ENCODE measurements around the gene PTPRM.
A peak's percentile ranks its signal among the peaks of the same experiment; 100 is the strongest.

Gene PTPRM

DNA sequence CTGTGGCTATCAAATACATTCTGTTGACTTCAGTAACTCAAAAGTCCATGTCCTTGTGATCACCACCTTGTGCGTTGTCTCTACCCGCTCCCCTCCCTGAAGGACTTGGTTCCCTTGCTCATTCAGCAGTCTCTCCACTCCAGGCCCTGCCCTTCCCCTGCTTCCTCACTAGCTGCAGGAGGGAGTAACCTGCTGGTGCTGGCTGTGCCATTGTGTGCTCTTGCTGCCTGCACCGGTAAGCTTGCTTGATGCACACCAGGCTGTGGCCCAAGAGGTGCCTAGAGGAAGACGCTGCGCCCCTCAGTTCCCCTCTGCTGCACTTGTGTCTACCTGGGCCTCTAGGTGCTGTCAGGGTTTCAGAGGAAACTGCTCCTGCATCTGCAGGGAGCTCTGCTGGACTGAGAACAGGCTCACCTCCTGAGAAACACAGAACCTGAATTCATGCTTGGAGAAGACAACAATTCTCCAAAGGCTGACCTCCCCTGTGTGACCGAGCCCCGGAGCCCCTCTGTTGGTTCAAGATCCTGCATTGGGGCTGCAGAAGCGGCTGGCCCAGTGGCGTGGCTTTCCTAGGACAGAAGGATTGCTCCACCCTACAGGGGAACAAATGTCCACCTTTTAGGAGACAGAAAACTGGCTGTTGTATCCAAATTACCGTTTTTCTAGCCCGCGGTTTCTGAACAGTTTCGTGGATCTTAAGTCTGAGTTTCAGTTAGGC is 33.6 kb downstream of the PTPRM start:
- peak; percentile 27 to 39 for DNase-seq

DNA sequence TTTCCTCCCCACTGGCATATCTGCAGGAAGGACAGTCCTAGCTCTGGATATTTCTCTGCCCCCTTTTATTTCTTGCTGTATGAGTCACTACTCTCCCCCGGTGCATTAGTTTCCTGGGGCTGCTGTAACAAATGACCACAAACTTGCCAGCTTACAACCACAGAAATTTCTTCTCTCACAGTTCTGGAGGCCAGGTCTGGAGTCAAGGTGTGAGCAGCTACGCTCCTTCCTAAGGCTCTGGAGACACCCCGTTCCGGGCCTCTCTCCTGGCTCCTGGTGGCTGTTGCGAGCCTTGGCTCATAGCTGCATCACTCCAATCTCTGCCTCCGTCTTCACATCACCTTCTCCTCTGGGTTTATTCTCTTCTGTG is 34.1 kb downstream of the PTPRM start:
- DNase-seq: peak; percentile 55 to 64

DNA sequence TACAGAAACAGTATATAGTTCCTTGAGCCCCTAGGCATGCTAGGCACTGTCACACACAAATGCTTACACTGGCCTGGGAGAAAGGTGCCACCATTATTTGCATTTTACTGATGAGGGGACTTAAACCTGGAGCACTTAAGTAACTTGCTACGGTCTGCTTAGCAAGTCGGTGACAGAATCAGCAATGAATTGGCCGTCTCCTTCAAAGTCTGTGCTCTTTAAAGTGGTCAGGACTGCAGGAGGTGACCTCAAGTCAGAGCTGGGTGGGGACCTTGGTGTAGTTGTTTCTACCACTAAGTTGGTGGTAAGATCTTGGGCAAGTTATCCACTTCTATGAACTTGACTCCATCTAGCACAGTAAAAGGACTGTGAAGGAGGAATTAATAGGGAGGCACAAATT is 34.8 kb downstream of the PTPRM start:
- no peak for DNase-seq

DNA sequence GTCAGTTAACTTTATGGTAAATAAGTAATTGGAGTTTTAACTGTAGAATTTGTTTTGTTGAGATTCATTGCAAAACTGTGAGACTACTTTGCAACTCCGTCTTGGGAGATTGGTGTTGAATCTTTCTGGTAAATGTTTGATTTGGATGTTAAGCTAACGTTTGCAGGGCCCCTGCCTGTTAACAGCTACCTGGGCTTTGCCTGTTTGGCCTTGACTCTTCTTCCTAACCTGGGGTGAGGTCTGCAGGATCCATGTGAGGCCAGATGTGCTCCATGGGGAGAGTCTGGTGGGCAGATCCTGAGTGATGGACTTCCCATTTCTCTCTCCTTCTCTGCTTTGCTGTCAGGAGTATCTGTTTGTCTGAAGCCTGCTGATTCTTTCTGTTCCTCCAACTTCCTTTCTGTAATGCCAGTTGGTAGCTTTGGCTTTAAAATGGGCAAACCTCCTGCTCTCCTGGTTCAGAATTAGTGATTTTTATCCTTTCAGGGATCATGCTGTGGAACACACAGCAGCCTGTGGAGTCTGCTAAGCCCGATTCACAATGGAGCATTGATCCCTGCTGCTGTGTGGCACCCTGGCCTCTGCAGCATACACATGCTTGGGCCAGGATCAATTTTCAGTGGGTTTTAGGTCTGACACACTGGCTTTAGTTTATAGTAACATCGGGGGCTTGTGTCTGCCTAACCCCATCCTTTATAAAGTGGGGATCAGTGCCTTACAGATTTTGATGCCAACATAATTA is 36.3 kb downstream of the PTPRM start:
- no peak for DNase-seq

DNA sequence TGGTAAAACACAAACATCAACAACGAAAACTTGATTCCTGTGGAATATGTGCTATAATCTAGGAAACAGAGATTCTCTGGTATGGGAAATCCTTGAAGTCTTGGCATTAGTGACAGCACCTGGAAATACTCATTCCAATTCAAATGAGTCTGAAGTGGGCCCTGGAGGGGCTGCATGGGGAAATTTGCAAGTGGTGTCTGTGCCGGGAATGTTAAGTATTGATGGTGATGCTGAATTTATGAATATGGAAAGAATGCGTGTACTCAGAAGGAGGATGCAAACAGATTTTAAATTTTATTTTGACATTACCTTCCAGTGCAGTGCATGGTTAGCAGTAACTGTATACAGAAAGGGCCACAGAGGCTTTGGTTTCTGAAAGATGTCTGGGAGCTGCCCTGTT is 37.2 kb downstream of the PTPRM start:
- DNase-seq: no peak

DNA sequence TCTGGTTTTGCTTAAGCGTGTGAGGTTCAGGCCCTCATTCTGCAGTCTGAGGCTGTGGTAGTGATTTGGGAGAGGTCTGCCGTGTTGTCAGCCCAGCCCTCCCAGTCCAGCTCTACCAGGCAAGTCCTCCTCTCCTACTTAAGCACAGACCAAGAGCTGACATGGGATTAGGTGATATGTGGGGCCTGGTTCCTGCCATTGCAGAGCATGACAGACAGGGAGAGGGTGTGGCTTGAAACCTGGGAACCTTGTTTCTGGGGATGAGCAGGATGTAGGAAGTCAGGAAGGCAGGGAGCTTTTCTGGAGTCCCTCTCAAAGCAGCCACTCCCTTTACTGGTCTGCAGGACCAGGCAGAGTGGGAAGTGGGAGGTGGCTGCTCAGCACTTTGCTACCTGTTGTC is 38.6 kb downstream of the PTPRM start:
- no peak for DNase-seq

DNA sequence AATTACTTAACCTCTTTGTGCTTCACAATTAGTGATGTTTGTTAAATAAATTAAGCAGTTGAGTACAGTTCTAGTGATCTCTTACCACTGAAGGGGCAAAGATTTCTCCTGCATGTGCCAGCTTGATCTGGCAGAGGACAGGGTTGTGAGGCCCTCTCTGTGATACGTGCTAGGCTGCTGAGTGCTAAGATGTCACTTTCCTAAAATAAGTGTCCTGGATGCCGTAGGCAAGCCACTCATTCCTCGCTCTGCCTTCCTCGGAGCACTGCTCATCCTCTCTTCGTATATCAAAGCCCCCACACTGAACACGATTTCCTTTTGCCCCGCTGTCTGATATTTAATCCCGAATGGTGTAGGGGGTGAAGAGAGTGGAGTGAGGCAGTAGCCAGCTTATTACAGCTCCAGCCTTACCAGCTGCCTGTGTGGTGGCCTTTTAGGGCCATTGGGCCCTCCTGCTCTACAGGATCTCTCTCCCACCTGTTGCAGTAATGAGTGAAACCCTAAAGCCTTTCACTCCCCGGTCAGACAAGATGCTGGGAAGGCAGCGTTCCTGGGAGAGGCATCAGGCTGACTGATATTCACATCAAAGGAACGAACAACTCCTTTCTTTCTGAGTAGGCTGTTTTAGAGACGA is 40.5 kb downstream of the PTPRM start:
- no peak for DNase-seq

DNA sequence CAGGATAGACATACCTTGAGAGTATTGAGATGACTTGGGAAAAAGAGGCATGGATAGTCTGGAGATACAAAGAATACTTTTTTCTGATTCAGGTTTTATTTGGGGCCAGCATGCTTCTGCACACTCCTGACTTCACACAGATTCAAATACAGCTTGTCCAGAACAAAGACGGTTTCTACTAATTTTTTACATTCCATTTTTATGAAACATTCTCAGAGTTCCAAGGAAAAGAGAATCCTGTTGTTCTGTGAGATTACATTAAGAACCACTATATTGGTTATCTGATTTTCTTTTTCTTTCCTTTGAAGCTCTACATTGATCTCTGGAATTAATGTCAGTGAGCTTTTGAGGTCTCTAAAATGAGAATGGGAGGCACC is 41.0 kb downstream of the PTPRM start:
- no peak for DNase-seq

DNA sequence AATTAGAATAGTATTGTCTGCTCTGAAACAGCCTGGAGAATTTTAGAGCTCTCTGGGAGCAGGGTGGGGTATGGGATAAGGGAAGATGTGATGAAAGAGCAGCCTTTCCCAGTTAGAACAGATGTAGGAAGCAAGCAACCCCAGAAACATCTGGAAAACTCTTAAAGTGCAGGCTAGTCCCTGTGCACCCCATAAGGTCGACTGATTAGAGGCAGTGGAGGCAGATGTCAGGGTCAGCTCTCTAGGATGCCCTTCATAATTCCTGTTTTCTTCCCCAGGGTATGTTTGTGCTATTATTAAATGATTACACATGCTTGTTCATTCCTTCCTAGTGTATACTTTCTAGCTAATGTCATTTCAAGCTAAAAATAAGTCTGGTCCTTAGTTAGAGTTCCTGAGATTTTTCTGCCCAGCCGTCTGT is 41.7 kb downstream of the PTPRM start:
- no peak for DNase-seq

DNA sequence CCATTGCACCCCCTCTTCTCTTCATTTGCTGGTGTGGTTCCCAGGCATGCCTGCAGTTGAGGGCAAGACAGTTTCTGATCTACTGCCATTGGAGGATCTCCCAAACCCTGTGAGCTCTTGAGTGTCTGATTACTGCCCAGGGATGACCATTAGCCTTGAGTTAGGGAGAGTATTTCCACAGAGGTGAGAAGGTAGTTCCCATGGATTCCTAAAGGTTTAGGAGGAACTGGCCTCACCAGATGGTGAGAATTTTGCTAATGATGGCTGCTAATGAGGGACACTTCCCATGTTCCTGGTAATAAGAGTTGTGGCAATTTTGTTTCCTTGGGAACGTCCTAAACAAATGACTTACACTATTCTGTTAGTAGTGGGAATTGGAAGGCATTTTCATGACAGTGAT is 42.5 kb downstream of the PTPRM start:
- no peak for DNase-seq

DNA sequence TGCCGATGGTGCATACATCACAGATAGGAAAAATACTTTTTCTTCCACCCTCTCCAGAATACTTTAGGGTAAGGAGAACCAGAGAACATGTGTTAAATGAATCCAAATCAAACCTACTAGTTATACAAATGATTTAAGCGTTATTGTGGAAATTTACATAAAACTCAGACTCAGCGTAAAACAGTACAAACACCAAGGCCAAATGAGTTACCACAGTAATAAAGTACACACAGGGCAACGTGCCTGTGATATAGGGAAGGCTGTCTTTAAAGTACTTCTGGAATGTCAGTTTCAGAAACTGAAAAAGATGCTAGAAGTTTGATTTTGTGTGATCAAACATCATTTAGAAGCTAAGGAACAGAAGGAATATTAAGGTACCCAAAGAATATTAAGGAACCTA is 46.9 kb downstream of the PTPRM start:
- no peak for DNase-seq

DNA sequence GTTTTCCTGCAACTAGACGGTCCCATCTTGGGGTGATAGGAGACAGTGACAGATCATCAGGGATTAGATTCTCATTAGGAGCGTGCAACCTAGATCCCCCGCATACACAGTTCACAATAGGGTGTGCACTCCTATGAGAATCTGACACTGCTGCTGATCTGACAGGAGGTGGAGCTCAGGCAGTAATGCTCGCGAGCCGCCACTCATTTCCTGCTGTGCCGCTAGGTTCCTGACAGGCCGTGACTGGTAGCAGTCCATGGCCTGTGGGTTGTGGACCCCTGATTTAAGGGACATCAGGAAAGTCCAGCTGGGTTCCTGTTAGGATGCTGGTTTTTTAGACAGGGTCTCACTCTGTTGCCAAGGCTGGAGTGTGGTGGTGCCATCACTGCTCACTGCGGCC is 48.7 kb downstream of the PTPRM start:
- no peak for DNase-seq

DNA sequence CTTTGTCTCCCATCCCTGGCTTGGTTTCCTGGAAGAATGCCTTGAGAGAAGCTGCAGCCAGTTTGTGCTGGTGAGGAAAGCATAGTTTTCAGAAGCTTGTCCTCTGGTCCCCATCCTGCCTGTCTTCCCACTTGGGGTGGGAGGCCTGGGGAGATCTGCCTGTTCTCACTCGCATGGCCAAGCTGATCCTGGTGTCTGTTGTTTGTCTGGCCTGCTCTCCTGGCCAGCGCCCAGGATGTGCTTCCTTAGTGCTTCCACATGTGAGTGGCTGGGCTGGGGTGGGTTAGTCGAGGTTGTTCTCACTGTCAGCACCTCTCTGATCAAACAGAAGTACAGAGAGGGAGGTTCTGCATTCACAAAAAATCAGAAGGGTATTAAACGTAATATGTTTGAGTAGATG is 49.5 kb downstream of the PTPRM start:
- no peak for DNase-seq

DNA sequence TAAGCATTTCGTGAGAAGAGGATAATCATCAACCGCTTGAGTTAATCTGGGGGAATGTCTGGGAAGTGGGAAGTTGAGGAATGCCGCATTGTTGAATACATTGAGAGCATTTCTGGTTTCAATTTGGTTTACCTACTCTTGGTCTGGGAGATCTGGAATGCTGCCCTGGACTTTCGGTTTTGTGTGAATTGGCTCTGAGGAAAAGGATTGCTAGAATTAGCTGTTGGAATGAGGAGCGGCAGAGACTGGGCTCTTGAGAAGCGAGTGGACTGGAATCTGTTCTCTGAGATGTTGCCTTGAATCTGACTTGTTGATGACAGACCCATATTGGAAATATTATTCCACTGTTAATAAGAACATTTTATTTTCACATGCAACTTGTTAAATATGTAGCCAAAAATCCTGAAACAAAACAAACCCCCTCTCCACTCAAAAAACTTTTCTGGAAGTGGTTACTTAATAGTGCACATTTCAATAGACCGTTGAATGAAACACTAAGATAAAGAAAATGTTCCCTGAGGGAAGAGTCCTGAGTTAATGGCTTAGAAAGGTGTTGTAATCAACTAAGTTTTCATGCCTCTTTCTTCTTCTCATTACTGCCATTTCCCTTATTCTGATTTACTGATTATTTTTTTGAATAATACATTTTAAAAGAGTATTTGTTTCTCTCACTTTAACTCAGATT is 50.8 kb downstream of the PTPRM start:
- DNase-seq: no peak

DNA sequence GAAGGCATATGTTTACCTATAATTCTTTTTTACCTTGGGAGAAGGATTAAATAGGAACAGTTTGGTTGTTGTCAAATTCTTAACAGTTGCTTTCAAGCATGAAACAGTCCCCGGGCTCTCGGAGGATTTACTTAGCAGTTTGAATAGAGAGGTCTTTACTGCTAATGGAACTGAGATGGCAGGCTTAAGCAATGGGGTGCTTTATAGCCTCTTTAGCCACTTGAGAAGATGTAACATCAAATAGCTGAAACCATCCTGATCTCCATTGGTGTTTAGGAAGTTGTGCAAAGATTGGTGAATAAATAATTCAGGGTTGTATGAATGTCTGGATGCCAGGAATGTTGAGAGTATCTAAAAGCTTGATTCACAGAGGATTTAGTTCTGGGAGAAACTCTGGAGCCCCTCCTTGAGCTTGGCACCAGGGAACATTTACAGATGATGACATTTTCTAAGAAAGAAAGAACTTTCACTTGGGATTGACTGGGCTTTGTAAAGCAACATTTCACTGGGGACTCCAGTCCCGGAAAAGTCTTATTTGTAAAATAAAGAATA is 51.9 kb downstream of the PTPRM start:
- DNase-seq: no peak

DNA sequence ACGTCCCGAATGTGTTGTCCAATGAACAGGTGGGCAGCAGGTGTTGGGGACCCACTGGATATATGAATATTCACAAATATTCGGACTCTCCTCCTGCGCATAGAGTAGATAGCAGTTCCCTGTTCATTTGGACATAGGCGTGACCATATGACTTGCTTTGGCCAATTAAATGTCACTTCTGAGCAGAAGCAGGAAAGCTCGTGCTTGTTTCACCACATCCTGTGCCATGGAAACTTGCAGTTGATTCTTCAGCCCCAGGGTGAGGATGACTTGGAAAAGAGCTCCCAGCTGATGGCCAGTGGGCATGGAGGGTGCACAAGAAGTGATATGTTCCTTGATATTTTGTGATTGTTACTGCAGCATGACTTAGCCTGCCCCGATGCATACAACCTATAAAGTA is 52.6 kb downstream of the PTPRM start:
- no peak for DNase-seq

DNA sequence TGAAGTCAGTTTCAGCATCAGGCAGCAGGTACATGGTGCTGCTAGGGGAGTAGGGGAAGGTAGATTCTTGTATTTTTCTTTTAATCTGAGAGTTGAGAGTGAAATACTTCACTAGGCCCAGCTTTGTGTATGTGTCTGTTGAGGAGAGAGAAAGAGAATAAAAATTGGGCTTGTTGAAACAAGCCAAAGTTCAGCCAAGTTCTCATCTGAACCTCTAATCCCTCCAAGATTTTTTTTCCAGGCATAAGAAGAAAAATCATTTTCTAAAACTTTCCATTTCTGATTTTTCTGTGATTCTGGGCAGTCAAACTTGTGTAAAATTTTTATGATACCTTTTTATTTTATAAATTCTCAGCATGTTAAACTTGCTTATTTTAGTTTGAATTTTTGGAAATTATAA is 55.6 kb downstream of the PTPRM start:
- DNase-seq: no peak

DNA sequence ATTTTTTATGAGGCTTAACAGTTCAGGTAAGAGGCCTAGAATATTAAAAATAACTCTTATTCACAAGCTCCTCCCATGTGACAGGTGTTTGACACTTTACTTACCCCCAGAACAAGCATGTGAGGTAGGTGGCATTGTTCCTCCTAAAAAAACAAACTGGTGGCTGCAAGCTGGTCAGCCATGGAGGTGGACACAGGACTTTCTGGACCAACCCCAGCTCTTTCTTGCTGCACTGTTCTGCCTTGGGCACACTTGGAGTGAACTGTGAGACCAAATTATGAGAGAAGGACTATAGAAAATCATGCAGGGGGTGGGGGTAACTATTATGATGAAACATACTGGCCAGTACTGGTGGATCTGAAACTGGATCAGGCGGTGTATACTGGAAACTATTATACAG is 56.6 kb downstream of the PTPRM start:
- no peak for DNase-seq

DNA sequence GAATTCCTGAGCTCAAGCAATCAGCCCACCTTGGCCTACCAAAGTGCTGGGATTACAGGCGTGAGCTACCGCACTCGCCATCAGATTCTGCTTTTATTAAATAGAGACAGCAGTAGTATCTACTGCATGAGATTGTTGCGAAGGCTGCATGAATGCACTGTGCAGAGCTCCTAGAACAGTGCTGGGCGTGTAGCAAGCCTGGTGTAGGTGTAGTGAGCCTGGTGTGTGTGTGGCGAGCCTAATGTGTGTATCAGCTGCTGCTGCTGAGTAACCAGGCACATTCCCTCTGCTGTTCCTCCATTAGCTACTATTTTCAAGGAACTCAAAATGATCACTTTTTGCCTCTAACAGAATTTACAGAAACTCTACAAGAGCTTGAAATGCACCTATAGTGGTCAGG is 57.6 kb downstream of the PTPRM start:
- DNase-seq: no peak

DNA sequence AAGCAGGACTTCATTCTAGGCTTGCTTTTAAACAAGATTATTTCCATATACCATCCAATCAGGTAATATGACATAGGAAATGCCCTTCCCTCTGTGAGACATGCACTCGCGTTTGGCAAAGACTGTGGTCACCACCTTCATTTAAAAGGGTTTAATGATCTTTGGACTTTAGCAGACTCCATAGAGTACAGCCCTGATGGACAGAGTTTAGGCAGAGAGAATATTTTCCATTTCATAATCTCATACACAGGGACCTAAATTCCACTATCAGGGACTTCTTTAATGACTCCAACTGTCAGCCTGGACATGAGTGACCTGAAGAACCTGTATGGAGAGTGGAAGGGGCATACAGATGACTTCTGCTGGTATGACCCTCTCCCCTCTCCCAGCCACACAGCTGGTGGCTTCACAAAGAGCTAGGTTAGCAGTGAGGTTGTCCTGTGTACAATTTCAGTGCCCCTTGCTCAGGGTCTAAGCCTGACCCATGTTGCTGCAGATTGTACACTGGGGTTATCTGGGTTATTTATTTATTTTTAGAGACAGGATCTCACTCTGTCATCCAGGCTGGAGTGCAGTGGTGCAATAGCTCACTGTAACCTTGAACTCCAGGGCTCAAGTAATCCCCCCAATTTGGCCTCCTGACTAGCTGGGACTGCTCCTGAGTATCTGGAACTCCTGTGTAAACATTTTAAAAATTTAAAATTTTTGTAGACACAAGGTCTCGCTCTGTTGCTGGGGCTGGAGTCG is 59.2 kb downstream of the PTPRM start:
- DNase-seq: no peak

DNA sequence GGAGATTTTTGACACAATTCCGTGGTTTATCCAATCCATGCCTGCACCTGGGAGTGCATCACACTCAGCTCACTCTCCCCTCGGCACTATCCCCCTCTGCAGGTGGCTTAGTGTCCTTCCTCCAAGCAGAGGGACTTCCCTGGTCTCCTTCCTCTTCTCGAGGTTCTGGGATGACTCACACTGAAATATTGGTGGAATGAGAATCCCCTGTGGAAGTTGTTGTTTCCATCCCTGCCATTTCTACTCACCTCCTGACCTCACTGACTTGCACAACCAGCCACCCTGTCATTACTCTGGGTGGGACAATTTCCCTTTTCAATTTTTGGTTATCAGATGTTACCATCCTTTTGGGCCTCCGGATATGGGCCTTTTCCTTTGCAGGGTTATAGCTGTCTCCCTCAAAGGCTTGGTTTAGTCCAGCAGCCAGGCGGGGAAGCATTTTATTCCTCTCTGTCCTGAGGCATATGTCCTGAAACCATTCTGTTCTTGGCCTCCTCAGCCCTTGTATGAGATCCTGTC is 59.9 kb downstream of the PTPRM start:
- no peak for DNase-seq

DNA sequence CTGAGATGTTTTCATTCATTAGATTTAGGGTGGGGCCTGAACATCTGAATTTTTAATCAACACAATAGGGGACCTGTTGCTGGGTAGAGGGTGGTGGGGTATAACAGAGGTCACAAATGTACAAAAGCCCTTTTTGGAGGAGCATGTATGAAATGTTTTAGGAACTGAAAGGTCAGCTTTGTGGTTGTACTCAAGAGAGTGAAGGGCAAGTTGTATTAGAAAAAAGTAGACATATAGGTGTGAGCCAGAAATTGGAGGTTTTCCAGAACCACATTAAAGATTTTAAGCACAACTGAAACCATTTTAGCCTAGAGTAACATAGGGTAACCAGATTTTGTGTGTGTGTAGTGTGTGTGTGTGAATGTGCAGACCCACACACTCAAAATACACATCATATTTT is 62.3 kb downstream of the PTPRM start:
- no peak for DNase-seq
